ENCODE measurements around the gene EYA2. TPM values are rescaled to one million over a fixed set of nuclear protein-coding genes. Genes with fewer than 3 reads are reported as not detected.
A peak's percentile ranks its signal among the peaks of the same experiment; 100 is the strongest.
"Not testable (repeated sequence)": the region's sequence is repeated elsewhere in the genome, so short reads cannot be mapped to it uniquely, and the experiment has no call there.

The EYA2 gene
- polyA plus RNA-seq, 10 donors, result 1.3 to 7.0 (median 2.5) TPM

GRCh38 chr20:46954490-46955038 is 59.9 kb downstream of the EYA2 start:
- peak in 1 of 3 donors; percentile 88 for DNase-seq

DNA sequence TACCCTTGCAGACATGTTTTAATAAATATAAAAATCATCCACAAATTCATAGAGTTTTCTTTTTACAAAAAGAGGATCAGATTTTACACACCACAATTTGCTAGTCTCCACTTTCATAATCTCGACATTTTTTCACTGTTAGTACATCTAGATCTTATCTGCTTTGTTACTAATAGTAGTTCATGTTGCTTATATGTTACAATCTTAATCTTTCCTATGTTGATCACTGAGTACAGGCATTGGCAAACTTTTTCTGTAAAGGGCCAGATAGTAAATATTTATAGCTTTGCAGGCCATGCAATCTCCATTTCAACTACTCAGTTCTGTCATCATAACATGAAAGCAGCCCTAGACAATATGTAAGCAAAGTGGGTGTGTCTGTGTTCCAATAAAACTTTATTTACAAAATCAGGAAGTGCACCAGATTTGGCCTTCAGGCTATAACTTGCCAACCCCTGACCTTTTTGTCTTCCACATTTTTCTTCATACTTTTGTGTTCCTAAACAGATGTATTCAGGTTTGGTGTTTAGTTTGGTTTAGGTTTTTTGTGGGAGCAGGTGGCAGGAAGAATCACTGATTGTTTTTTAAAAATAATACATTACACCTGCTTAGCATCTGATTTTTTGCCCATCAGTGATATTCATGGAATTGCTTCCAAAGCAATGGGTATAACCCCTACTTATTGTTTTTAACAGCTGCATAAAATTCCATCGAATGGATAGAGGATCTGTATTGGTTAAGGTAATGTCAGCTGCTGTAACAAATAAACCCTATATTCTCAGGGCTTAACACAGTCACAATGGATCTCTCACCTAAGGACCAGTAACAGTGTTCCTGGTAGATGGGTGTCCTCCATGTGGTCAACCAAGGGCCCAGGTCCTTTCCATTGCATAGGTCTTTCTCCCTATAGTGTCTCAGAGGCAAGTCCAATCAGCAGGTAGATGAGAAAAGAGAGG is 61.2 kb downstream of the EYA2 start:
- no peak for DNase-seq

DNA sequence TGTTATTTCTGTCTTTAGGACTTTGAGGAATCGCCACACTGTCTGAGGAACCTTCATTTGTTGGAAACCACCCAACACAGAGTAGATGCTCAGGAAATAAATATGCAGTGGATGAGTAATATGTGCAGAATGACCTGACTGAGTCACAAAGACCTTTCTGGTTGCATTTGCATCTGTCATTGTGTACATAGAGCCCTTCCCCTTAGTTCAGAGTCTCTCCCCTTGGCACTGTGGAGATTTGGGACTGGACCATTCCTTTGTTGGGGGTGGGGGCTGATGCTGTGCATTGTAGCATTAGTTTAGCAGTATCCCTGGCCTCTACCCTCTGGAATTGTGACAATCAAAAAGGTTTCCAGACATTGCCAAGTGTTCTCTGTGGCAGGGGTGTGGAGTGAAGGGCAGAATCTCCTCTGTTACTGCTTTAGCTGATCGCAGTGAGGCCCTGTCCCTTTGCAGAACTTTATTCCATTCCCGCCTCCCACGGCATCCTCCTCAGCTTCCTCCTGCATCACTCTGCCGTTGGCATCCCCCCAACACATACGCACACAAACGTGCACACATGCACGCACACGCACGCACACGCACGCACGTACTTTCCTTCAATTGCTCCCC is 64.5 kb downstream of the EYA2 start:
- DNase-seq, result peak in 2 of 3 donors; percentile 26 to 94

- no peak for DNase-seq
Measured at GRCh38 chr20:46959821-46960220, 65.2 kb downstream of the EYA2 start.

GRCh38 chr20:46960536-46960935 is 65.9 kb downstream of the EYA2 start:
- no peak for DNase-seq

- not testable (repeated sequence) for DNase-seq
Measured at GRCh38 chr20:46961968-46962367, 67.3 kb downstream of the EYA2 start.

DNA sequence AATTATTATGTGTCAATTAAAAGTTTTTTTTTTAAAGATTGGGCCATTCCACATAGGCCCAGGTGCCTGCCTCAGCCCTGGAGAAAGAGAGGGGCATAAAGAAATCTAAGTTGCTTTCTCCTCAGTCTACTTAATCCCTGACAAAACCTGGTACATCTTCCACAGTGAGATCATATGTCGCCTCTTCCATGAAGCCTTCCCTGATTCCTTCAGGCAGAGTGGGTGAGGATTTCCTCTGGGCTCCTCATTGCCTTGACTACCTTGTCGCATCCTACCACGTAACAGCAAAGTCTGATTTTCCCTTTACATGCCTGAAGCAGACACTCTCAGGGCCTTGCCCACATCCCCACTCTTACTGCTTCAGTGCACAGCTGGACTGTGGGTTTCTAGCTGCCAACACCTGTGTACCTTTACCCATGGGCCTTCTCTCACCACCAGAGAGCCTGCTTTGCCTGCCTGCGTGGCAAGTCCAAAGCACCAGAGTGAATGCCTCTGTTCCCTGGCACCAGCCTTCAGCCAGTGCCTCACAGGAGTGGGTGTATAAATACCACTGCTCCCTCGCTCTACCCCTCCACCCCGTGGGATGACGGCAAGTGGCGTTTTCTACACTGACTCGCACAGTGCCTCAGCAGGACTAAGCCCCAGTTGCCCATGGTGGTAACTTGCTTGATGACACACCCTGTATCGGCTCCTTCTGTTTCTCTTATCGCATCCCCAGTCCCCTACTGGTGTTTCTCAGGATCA is 68.0 kb downstream of the EYA2 start:
- no peak for DNase-seq

GRCh38 chr20:46963196-46963529 is 68.5 kb downstream of the EYA2 start:
- no peak for DNase-seq

DNA sequence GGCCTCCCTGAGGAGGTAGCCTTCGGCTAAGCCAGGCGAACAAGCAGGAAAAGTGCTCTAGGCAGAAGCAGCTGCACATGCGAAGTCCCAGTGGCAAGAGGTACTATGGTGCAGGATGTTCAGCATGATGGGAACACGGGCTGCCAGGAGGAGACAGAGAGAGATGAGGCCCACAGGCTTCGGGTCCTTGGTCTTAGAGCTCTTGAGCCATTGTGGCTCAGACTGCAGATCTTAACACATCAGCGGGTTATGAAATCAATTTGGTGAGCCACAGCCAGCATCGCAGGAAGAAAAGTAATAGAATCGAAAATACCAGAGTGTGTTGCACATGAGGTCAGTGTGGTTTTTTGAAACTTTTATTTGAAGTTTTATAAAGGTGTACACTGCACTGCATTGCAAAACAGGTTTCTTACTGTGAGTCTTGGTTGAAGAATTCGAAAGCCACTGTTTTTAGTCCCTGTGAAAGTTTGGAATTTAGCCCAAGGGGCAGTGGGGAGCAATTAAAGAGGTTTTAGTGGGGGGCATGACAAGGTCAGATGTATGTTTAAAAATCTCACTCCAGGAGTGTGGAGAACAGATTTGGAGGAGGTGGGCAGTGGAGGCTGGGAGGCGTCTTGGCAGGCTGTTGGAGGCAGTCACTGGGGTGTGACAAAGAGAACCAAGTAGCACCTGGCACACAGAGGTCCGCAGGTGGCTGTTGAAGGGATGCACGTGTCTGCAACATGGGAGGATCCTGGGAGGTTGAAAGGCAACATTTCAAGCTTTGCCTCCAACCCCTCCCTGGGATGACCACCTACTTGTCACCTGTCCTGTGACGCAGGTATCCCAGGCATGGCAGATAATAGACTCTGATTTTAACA is 69.3 kb downstream of the EYA2 start:
- DNase-seq, result no peak

DNA sequence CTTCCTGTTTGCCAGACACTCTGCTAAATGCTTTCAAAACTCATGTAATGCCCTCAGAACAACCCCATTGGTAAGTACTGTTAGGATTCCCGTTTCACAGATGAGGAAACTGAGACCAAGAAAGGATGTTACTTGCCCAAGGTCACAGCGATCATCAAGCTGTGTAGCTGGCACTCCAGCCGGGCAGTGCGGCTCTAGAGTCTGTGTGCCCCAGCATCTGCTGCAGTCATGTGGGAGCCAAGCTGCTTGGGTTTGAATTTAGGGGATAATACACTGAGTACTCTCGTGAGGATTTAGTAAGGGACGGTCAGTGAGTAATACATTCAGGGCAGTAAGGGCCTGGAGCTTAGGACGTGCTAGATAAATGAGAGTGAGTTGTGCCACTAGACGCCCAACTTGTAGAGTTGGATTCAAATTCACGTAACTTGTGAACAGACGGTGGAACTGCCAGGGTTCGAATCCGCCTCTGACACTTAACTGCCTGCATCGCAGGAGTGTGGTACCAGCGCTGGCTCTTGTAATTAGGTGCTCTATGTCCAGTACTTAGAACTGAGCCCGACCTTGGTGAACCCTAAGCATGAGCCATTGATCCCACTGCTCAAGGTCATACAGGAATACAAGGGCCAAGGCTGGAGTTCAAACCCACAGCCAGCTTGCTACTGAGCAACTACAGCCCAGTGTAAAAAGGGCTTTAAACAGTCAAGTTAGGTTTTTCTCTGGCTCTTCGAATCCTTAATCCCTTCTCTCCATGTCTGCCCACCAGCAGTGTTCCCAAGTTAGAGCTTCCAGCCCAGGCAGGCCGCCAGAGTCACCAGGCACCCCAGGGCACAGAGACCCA is 70.2 kb downstream of the EYA2 start:
- no peak for DNase-seq

DNA sequence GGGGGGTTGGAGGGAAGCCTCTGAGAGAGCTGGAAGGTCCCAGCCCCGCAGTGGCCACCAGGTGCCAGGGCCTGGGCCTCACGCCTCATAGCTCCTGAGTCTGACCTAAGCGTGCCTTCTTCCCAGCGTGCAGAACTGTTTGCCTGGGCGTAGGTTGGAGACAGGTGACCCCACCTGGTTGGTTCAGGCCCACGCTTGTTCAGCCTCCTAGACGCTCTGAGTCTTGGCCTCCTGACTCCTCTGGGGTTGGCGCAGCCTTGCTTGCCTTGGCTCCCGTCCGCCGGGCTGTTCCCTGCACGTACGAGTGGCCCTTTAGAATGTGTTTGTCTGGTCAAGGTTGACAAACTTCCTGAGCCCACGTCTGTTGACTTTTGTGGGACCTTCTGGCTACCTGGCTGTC is 70.8 kb downstream of the EYA2 start:
- no peak for DNase-seq

DNA sequence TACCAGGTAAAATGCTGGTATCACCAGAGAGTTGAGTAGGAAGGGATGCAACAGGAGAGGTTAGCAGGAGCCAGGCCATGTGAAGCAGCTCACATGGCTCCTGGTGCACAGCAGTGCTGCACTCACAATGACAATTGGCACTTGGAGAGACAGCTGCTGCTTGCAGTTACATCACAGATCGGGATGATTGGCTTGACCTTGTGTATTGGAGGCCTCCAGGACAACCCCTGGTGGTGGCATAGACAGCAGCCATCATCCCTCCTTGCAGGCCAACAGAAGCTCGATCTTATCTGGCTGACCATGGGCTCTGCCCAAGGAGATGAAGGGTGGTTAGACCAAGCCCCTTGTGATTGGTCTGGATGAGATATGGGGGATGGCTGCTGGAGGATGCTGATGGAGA is 73.0 kb downstream of the EYA2 start:
- no peak for DNase-seq

DNA sequence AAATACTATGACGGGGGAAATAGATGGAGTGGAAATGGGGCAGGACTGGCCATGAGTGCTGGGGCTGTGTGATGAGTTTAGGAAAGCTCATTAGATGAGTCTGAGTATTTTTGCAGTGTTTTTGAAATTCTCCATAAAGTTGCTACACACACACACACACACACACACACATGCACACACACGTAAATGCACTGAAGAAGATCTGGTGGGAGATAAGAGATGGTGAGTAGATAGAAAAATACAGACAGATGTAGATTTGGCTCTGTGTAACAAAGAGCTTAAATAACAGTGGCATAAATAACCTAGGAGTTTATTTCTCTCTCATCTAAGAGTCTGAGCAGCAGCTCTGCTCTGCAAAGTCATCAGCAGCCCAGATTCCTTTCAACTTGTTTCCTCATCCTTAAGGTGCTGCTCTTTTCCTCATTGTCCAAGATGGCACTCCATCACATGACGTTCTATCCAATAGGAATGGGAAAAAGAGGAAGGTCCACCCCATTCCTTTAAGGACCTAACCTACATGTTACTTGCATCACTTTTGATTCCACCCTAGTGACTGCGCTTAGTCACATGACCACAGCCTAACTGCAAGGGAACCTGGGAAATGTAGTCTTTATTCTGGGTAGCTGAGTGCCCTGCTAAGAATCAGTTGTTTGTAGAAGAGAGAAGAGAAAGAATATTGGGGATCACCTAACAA is 76.4 kb downstream of the EYA2 start:
- peak in 2 of 3 donors; percentile 39 to 76 for DNase-seq

DNA sequence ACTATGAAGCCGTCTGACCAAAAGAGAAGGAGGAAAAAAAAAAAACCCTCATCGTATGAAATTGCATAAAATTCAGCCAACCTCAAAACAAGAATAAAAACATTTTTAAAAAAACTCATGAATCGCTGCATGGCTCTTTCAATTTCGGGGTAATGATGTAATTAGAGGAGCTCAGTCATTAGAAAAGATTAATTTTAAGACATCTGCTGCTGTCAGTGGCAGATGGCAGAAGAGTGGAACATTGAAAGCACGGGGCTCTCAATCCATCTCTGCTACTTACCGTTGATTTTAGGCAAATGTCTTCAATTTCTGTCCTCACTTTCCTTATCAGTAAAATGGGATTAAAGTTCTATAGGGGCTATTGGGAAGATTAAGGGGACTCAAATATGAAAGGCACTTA is 79.1 kb downstream of the EYA2 start:
- no peak for DNase-seq

GRCh38 chr20:46974669-46975434 is 80.2 kb downstream of the EYA2 start:
- DNase-seq, result no peak

DNA sequence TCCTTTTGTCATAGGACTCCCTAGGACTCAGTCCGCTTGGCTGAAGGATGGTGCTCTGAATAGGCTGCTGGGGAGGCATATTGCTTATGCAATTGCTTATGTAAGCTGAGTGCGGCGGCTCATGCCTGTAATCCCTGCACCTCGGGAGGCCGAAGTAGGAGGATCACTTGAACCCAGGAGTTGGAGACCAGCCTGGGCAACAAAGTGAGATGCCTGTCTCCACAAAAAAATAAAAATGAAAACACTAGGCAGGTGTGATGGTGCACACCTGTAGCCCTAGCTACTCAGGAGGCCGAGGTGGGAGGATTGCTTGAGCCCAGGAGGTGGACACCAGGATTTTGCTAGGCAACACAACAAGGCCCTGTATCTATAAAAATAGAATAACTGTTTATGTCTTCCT is 81.3 kb downstream of the EYA2 start:
- DNase-seq, result no peak

GRCh38 chr20:46977204-46977603 is 82.6 kb downstream of the EYA2 start:
- DNase-seq, result no peak

DNA sequence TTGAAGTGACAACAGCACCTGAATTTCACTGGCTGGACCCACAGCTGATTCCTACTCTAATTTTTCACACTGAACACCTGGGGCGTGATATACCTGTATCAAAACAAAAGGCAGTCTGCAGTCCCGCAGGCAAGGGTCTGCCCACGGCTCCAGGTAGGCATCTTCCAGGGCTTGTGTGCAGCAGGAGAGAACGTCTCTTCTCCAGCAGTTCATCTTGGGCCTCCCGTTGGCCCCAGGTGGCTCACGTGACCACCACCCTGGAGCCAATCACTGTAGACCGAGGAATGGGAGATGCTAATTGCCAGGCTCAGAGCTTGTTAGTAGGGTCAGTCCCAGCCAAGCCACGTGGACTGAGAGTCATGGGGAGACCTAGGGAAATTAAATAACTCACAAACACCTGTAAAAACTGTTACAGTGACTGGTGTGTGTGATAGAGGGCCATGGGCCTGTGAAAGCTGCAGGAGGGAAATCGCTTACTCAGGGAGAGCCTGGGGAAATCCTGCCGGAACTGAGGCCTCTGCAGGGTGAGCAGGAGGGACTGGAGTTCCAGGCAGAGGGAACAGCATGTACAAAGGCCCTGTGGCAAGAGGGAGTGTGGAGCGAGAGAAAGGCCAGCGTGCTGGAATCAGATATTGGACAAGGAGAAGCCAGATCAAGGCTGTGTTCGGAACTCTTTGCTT is 83.4 kb downstream of the EYA2 start:
- no peak for DNase-seq
